ENCODE measurements around the gene SLC38A8.

The SLC38A8 gene

GRCh38 chr16:84045818-84046470 lies 3.3 kb upstream of the SLC38A8 start:
- no peak for FAIRE-seq
- TF ChIP-seq TAF1 (IDR thresholded peaks at IDR 0.05; ENCODE audit: borderline replicate concordance, low read depth, low read length) (no peak), POLR2A (IDR thresholded peaks at IDR 0.05; ENCODE audit: low read depth, low read length) (no peak), POLR2AphosphoS5 (IDR thresholded peaks at IDR 0.05; ENCODE audit: low read depth, low read length) (no peak)

GRCh38 chr16:84045001-84045817 lies 2.6 kb upstream of the SLC38A8 start:
- FAIRE-seq (no peak), DNase-seq (ENCODE audit: insufficient read length) (no peak)
- TF ChIP-seq POLR2AphosphoS5 (IDR thresholded peaks at IDR 0.05; ENCODE audit: low read depth, low read length) (no peak), POLR2A (IDR thresholded peaks at IDR 0.05; ENCODE audit: low read depth, low read length) (no peak), TAF1 (IDR thresholded peaks at IDR 0.05; ENCODE audit: borderline replicate concordance, low read depth, low read length) (no peak)

More at GRCh38 chr16:84045818-84046470, 3.3 kb upstream of the SLC38A8 start:
- no peak for DNase-seq (ENCODE audit: insufficient read length)

GRCh38 chr16:84044118-84044488 lies 1.5 kb upstream of the SLC38A8 start:
- DNase-seq (ENCODE audit: insufficient read length) (no peak), FAIRE-seq (no peak)
- TF ChIP-seq POLR2A (IDR thresholded peaks at IDR 0.05; ENCODE audit: low read depth, low read length) (no peak), TAF1 (IDR thresholded peaks at IDR 0.05; ENCODE audit: borderline replicate concordance, low read depth, low read length) (no peak), POLR2AphosphoS5 (IDR thresholded peaks at IDR 0.05; ENCODE audit: low read depth, low read length) (no peak)

GRCh38 chr16:84043486-84044117 lies 1.0 kb upstream of the SLC38A8 start:
- no peak for FAIRE-seq
- TF ChIP-seq POLR2AphosphoS5 (IDR thresholded peaks at IDR 0.05; ENCODE audit: low read depth, low read length) (no peak), POLR2A (IDR thresholded peaks at IDR 0.05; ENCODE audit: low read depth, low read length) (no peak), TAF1 (IDR thresholded peaks at IDR 0.05; ENCODE audit: borderline replicate concordance, low read depth, low read length) (no peak)
- DNase-seq (ENCODE audit: insufficient read length), result no peak

- no peak for FAIRE-seq
- TF ChIP-seq TAF1 (IDR thresholded peaks at IDR 0.05; ENCODE audit: borderline replicate concordance, low read depth, low read length) (no peak), POLR2A (IDR thresholded peaks at IDR 0.05; ENCODE audit: low read depth, low read length) (no peak), POLR2AphosphoS5 (IDR thresholded peaks at IDR 0.05; ENCODE audit: low read depth, low read length) (no peak)
- no peak for DNase-seq (ENCODE audit: insufficient read length)
Measured at GRCh38 chr16:84042879-84043485, 387 bp upstream of the SLC38A8 start.

- FAIRE-seq (no peak), DNase-seq (ENCODE audit: insufficient read length) (no peak)
- no peak for TF ChIP-seq POLR2A (IDR thresholded peaks at IDR 0.05; ENCODE audit: low read depth, low read length)
- TF ChIP-seq TAF1 (IDR thresholded peaks at IDR 0.05; ENCODE audit: borderline replicate concordance, low read depth, low read length), result no peak
- no peak for TF ChIP-seq POLR2AphosphoS5 (IDR thresholded peaks at IDR 0.05; ENCODE audit: low read depth, low read length)
Measured at GRCh38 chr16:84041881-84042280, 714 bp downstream of the SLC38A8 start.

GRCh38 chr16:84040823-84041820 lies 1.5 kb downstream of the SLC38A8 start:
- no peak for TF ChIP-seq POLR2A (IDR thresholded peaks at IDR 0.05; ENCODE audit: low read depth, low read length)
- FAIRE-seq (no peak), DNase-seq (ENCODE audit: insufficient read length) (no peak)

GRCh38 chr16:84040226-84040822 lies 2.3 kb downstream of the SLC38A8 start:
- no peak for FAIRE-seq

GRCh38 chr16:84039696-84040095 lies 2.9 kb downstream of the SLC38A8 start:
- DNase-seq (ENCODE audit: insufficient read length), result no peak
- TF ChIP-seq POLR2A (IDR thresholded peaks at IDR 0.05; ENCODE audit: low read depth, low read length) (no peak), POLR2AphosphoS5 (IDR thresholded peaks at IDR 0.05; ENCODE audit: low read depth, low read length) (no peak), TAF1 (IDR thresholded peaks at IDR 0.05; ENCODE audit: borderline replicate concordance, low read depth, low read length) (no peak)
- FAIRE-seq, result no peak

More at GRCh38 chr16:84040226-84040822, 2.3 kb downstream of the SLC38A8 start:
- TF ChIP-seq POLR2AphosphoS5 (IDR thresholded peaks at IDR 0.05; ENCODE audit: low read depth, low read length) (no peak), POLR2A (IDR thresholded peaks at IDR 0.05; ENCODE audit: low read depth, low read length) (no peak), TAF1 (IDR thresholded peaks at IDR 0.05; ENCODE audit: borderline replicate concordance, low read depth, low read length) (no peak)
- DNase-seq (ENCODE audit: insufficient read length), result no peak

GRCh38 chr16:84038469-84038868 lies 4.1 kb downstream of the SLC38A8 start:
- TF ChIP-seq TAF1 (IDR thresholded peaks at IDR 0.05; ENCODE audit: borderline replicate concordance, low read depth, low read length), result no peak
- no peak for TF ChIP-seq POLR2AphosphoS5 (IDR thresholded peaks at IDR 0.05; ENCODE audit: low read depth, low read length)
- no peak for TF ChIP-seq POLR2A (IDR thresholded peaks at IDR 0.05; ENCODE audit: low read depth, low read length)
- DNase-seq (ENCODE audit: insufficient read length), result no peak
- no peak for FAIRE-seq

Data from GM12892 (cell line).